HG02588 (cell line): Measurements from ENCODE around the gene WT1.
"Not testable (repeated sequence)": the region's sequence is repeated elsewhere in the genome, so short reads cannot be mapped to it uniquely, and the experiment has no call there.

ENCODE experiments used
- ATAC-seq: cut with Tn5 transposase; IDR thresholded peaks from one replicate; pipeline ENCODE4 v1.9.1; 2021; ENCODE audit warnings: mild to moderate bottlenecking, moderate library complexity; ENCODE audit not compliant: unreplicated experiment

WT1 gene

GRCh38 chr11:32435511-32435941, at the start of gene WT1:
WT1 (minus strand) TSS chr11:32435539.
- no peak for ATAC-seq

- ATAC-seq = no peak
Measured at GRCh38 chr11:32479291-32479690, 44.0 kb upstream of the WT1 start.

GRCh38 chr11:32478277-32478731, 43.0 kb upstream of the WT1 start:
- no peak for ATAC-seq

GRCh38 chr11:32473282-32473909, 38.1 kb upstream of the WT1 start:
- ATAC-seq = no peak

GRCh38 chr11:32472226-32472625, 36.9 kb upstream of the WT1 start:
- no peak for ATAC-seq

GRCh38 chr11:32471544-32471943, 36.2 kb upstream of the WT1 start:
- ATAC-seq = not testable (repeated sequence)

GRCh38 chr11:32469791-32470190, 34.5 kb upstream of the WT1 start:
- ATAC-seq = no peak

- no peak for ATAC-seq
Measured at GRCh38 chr11:32466279-32466915, 31.1 kb upstream of the WT1 start.

- ATAC-seq = no peak
Measured at GRCh38 chr11:32464078-32464477, 28.7 kb upstream of the WT1 start.

- ATAC-seq = no peak
Measured at GRCh38 chr11:32462011-32462690, 26.8 kb upstream of the WT1 start.

GRCh38 chr11:32456864-32457263, 21.5 kb upstream of the WT1 start:
- ATAC-seq = no peak

- no peak for ATAC-seq
Measured at GRCh38 chr11:32454993-32455392, 19.7 kb upstream of the WT1 start.

- ATAC-seq = no peak
Measured at GRCh38 chr11:32451808-32452207, 16.5 kb upstream of the WT1 start.

- no peak for ATAC-seq
Measured at GRCh38 chr11:32450372-32450771, 15.0 kb upstream of the WT1 start.

GRCh38 chr11:32448232-32448631, 12.9 kb upstream of the WT1 start:
- ATAC-seq = no peak

- ATAC-seq = no peak
Measured at GRCh38 chr11:32447252-32447651, 11.9 kb upstream of the WT1 start.

GRCh38 chr11:32446227-32446626, 10.9 kb upstream of the WT1 start:
- ATAC-seq = no peak

GRCh38 chr11:32444186-32444585, 8.8 kb upstream of the WT1 start:
- no peak for ATAC-seq

GRCh38 chr11:32440916-32441315, 5.6 kb upstream of the WT1 start:
- ATAC-seq = no peak

- no peak for ATAC-seq
Measured at GRCh38 chr11:32440312-32440908, 5.1 kb upstream of the WT1 start.

GRCh38 chr11:32439501-32440210, 4.3 kb upstream of the WT1 start:
- ATAC-seq = no peak
